Osteoblast (primary cell): ENCODE measurements around the gene FTSJ3. TPM values are rescaled to one million over a fixed set of nuclear protein-coding genes. Genes with fewer than 3 reads are reported as not detected.

ENCODE experiments used
- DNase-seq: peaks from one replicate; pipeline ENCODE4 v3.0.0; 2011; ENCODE audit warnings: low spot score, mixed read lengths; ENCODE audit not compliant: insufficient read length; ENCODE audit errors: missing footprints
- H2AFZ ChIP-seq: 2 replicates; pipeline ENCODE4 v1.6.0; 2011; ENCODE audit warnings: mild to moderate bottlenecking, low read length
- H3K27ac ChIP-seq: 2 replicates; pipeline ENCODE4 v1.5.1; 2011; ENCODE audit warnings: mild to moderate bottlenecking, low read depth, low read length, moderate library complexity
- H3K27me3 ChIP-seq: 2 replicates; pipeline ENCODE4 v1.6.0; 2012; ENCODE audit warnings: mild to moderate bottlenecking, control low read depth, inconsistent platforms, low read length, moderate library complexity; ENCODE audit not compliant: insufficient read depth
- H3K36me3 ChIP-seq: 2 replicates; pipeline ENCODE4 v1.5.1; 2011; ENCODE audit warnings: mild to moderate bottlenecking, low read length, control low read depth, moderate library complexity; ENCODE audit not compliant: insufficient read depth
- H3K4me1 ChIP-seq: 2 replicates; pipeline ENCODE4 v1.5.1; 2011; ENCODE audit warnings: mild to moderate bottlenecking, low read length, control low read depth, moderate library complexity; ENCODE audit not compliant: insufficient read depth
- H3K4me2 ChIP-seq: 2 replicates; pipeline ENCODE4 v1.6.0; 2011; ENCODE audit warnings: mild to moderate bottlenecking, low read length; ENCODE audit not compliant: insufficient read depth
- H3K4me3 ChIP-seq: fragments of 200-600 bp; sonication (generic); 3 replicates; pipeline ENCODE4 v1.5.1; 2012; ENCODE audit warnings: mild to moderate bottlenecking, low read length, inconsistent platforms; ENCODE audit not compliant: insufficient read depth
- H3K79me2 ChIP-seq: 2 replicates; pipeline ENCODE4 v1.6.0; 2012; ENCODE audit warnings: mild to moderate bottlenecking, low read length, control low read depth, inconsistent platforms; ENCODE audit not compliant: insufficient read depth
- H3K9me3 ChIP-seq: 2 replicates; pipeline ENCODE4 v1.5.1; 2011; ENCODE audit warnings: low read depth, low read length, control low read depth
- H4K20me1 ChIP-seq: 2 replicates; pipeline ENCODE4 v1.6.0; 2012; ENCODE audit warnings: mild to moderate bottlenecking, low read length, control low read depth; ENCODE audit not compliant: insufficient read depth
- CTCF ChIP-seq: IDR thresholded peaks from 2 replicates; pipeline ENCODE4 v1.5.1; 2011; ENCODE audit warnings: mild to moderate bottlenecking, low read depth, low read length, moderate library complexity; ENCODE audit errors: extremely low read depth
- total RNA-seq: library from RNA; depleted of rRNA; stranded (reverse); fragments of >200 nt; gene quantifications from 2 replicates; pipeline ENCODE4 v1.2.3, GENCODE V29; 2012

The FTSJ3 gene
- total RNA-seq, 1 donor: 45.2 TPM

DNA sequence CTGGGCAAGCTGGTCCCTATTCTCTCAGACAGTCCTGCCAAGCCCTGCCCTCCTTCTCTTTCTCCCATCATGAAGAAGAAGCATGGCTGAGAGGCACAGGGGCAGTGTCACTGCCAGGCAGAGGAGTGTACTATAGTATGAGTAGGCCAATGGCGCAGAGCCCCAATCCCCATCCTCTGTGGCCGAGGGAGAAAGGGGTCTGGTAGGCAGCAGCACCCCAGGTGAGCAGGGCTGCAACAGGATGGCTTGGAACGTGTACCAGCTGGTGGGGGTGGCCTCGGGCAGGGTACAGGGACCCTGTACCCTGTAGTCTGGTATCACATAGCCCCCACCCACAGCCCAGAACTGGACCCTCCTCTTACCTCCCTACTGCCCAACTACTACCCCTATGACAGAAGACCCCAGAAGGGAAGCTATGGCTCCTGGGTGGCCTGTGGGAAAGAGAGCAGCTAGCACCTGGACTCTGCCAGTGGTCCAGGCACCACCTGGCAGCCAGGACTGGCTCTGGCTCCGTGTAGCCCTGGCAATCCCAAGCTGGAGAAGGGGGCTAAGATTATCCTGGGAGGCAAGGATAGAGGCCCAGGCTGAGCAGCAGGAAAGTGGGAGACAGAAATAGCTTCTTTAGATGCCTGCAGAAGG, 10.6 kb upstream of the FTSJ3 start:
- H3K27ac ChIP-seq: no peak overlapping the region
- peak overlapping the region; percentile 31 for H3K4me2 ChIP-seq
- H3K36me3 ChIP-seq: peaks cover 30% of the 10 kb centered on the region
- H4K20me1 ChIP-seq: peaks cover 40% of the 10 kb centered on the region
- H2AFZ ChIP-seq: no peak overlapping the region
- no peak for TF ChIP-seq CTCF
- H3K4me3 ChIP-seq: no peak overlapping the region
- peaks cover 29% of the 10 kb centered on the region for H3K4me1 ChIP-seq
- H3K79me2 ChIP-seq: peaks cover 68% of the 10 kb centered on the region
- H3K9me3 ChIP-seq: no peaks in the 10 kb centered on the region
- H3K27me3 ChIP-seq: no peaks in the 10 kb centered on the region
- no peak for DNase-seq

DNA sequence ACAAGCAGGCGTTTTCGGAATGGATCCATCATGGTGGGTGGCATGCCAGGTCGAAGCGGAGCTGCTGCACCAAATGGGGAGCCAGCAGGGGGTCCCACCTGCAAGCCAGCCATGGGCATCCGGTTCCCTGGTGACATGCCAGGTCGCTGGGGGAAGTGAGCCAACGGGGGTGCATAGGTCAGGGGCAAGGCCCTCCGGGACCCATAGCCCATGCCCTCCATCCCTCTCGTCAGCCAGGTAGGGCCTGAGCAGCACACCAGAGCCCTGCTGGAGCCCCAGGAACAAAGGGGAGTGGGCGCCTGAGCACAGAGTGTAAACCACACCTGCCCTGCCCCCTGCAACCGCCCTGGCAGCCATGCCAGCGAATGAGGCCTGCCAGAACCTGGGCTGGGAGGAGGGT, 10.0 kb upstream of the FTSJ3 start:
- Histone ChIP-seq H3K79me2 (peaks cover 68% of the 10 kb centered on the region), H2AFZ (no peak overlapping the region), H3K4me3 (no peak overlapping the region), H3K36me3 (peaks cover 36% of the 10 kb centered on the region), H4K20me1 (peaks cover 40% of the 10 kb centered on the region), H3K27ac (no peak overlapping the region), H3K4me1 (peaks cover 29% of the 10 kb centered on the region), H3K4me2 (no peak overlapping the region), H3K27me3 (no peaks in the 10 kb centered on the region), H3K9me3 (no peaks in the 10 kb centered on the region)
- no peak for DNase-seq
- TF ChIP-seq CTCF: no peak

DNA sequence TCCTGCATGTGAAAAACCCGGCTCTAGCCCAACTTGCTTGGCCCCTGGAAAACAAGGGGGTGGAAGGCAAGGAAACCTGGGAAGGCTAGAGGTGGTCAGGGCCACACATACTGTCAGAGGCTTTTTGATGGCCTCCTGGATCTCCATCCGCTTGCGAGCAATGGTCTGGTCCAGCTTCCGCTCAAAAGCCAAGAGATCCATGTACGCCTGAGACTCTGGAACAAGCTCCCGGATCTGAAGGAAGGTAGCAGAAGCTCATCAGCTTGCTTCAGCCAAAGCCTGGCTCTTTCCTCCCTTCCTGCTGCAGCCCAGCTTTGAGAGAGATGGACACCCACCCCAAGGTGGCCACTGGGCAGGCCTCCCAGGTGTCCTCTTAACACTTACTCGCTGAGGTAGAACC, 9.3 kb upstream of the FTSJ3 start:
- Histone ChIP-seq H3K27me3 (no peaks in the 10 kb centered on the region), H3K36me3 (peaks cover 43% of the 10 kb centered on the region)

More for the DNA sequence above, 9.3 kb upstream of the FTSJ3 start:
- Histone ChIP-seq H3K4me2 (no peak overlapping the region), H3K79me2 (peaks cover 63% of the 10 kb centered on the region), H3K27ac (no peak overlapping the region), H3K9me3 (no peaks in the 10 kb centered on the region), H3K4me1 (peaks cover 29% of the 10 kb centered on the region), H2AFZ (no peak overlapping the region), H3K4me3 (no peak overlapping the region), H4K20me1 (peaks cover 40% of the 10 kb centered on the region)
- no peak for TF ChIP-seq CTCF
- no peak for DNase-seq
